GM21447 (cell line): ENCODE results near the gene SH3PXD2A.

Experiments
- ATAC-seq: cut with Tn5 transposase; IDR thresholded peaks from one replicate; pipeline ENCODE4 v1.9.1; 2021; ENCODE audit not compliant: unreplicated experiment

SH3PXD2A gene

DNA sequence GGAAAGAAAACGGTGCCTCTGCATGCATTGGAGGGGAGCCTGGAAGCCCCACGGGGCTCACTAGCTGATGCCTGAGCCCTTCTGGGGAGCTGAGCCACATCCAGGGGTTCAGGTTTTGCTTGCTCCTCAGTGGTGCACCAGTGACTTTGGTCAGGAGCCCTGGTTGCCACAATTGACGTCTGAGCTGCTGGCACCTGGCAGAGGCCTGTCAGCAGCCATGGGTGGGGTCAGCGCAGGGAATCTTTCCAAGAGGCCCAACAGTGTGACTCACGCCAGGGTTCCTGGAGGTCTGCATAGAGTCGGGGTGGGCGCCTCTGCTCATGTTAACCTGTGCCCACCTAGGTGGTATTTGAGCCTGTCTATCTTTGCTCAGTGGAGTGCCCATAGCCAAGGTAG, 223.1 kb downstream of the SH3PXD2A start:
- no peak for ATAC-seq

DNA sequence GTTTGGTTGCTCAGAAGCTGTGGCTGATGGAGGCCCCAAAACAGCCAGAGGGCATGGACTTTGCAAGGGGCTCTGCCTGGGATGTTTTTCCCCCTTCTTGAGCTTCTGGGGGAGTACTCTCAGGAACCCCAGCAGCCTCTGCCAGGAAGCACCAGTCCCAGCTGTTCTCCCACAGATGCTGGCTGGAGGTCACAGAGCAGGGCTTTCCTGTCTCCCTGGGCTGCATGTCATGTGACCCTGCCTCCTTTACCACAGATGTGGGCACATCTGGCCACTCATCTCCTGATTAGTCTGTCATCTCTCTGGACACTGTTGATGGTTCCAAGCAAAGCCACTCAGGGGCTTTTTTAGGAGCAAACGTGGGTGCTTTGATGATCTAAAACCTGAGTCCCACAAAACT, 225.2 kb downstream of the SH3PXD2A start:
- no peak for ATAC-seq

DNA sequence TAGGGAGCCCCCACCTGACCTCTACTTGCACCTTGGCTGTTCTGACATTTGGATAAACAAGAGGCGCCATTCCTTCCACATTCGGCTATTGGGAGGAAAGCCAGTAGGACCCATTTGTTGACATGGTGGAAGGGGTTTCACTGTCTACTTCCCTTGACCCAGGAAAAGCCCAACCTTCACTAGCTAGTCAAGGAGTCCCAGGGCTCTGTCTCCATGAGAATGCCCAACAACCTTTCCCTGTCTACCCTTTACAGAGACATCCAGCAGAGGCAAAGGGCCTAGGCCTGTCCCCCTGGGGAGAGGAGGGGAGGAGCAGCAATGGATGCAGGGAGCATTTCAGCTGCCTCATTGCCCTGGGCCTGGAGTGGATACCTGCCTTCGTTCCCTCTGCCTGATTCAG, 225.8 kb downstream of the SH3PXD2A start:
- ATAC-seq = no peak

DNA sequence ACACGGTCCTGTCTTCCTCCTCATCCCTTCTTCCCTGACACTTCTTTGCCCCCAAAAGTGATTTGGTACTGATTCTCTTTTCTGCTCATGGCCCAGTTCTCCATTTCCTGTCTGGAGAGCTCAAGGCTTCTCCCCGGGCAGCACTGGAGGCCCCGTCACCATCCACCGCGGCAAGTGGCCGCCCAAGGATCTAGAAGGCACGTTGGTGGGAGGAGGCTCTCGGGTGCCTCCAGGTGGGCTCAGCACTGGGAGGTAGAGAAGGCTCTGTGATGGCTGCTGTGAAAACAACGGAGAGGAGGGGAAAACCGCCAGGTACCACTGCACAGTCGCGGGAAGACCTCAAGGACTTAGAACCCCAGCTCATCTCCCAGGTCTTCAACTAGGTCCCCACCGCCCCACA, 227.5 kb downstream of the SH3PXD2A start:
- no peak for ATAC-seq

DNA sequence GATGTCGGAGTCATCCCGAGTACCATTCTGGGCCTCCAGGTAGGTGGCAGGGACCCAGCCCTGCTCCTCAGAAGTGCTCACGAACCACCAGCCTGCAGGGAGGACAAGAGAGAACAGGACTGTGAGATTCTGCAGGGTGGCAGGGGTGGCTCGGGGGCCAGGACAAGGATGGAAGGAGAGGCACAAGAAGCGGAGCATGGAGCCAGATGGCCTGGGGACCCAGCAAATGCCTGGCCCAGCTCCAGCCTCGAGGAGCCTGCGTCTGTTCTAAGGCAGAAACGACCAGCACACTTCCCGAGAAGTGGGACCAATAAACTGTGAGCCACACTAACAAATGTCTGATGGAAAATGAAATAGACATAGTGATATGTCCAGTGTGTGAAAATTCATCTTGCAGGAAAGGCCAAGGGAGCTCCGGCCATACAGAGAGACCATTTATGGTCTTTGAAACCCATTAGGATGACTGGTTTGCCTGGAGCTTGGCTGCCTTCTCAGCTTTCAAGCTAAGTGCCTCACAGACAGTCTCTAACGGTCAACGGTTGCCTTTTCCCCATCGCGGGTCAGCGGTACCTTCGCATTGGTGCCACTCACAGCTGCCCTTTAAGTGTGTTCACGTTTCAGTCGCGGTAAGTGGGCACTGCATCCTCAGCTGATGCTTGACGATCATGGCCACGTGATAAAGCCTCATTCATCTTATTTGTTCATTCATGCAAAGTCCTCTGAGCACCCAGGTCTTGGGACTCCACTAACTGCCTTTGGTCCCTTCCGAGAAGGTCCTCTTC, 228.1 kb downstream of the SH3PXD2A start:
- ATAC-seq = no peak

DNA sequence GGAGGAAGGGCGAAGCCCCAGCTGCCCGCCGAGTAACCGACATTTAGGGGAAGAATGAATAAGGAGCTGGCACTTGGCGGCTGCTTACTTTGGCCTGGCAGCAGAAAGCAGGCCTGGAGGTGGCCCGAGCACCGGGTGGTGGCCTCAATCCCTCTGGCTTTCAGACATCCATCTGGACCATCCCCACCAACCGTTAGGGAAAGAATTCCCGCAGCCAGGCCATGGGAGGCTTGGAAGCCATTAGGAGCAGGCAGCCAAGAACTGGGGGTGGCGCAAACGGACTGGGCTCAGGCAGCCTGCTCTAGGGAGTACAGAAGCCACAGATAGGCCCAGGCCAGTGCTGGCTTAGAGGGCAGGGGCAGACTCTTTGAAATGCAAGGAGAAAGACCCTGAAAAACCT, 229.2 kb downstream of the SH3PXD2A start:
- no peak for ATAC-seq

DNA sequence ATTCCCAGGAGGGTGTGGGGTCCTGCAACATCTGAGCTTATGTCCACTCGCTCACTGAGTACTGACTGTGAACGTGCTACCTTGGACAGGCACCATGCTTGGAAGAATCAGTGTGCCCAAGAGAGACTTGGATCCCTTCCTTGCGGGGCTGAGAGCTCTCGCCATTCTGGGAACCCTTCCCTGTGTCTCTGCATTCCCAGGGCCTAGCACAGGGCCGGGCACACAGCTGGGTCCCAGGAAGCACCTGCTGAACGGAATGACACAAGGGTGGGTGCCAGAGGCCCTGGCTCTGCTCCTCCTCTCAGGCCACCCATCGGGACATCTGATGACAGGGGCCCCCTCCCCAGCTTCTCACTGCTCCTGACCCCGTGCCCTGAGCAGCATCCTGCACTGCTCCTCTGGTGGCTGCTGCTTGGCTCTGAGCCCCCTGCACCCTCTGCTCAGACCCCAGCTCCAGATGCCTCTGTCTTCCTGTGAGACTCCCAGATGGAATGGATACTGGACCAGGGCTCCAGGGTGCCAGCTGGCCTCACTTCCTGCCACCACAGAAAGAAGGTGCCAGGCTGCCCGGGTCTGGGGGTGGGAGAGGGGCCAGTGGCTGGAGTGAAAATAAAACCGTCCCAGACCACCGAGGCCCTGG, 232.3 kb downstream of the SH3PXD2A start:
- ATAC-seq = no peak

DNA sequence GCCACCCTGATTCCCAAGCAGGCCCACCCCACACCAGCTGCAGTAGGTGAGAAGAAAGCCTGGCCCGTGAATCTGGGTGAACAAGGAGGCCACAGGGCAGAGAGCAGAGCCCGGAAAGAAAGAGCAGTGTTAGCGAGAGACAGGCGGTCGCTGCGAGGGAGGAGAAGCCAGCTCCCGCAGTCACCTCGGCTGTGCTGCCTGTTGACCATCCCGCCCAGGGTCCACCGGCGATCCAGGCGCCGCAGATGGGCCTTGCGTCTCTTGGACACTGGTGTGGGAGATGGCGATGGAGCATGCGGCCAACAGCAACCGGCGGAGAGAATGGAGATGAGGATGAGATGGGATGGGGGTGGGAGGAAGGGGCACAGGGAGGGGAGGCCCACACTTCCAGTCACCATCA, 233.1 kb downstream of the SH3PXD2A start:
- no peak for ATAC-seq

DNA sequence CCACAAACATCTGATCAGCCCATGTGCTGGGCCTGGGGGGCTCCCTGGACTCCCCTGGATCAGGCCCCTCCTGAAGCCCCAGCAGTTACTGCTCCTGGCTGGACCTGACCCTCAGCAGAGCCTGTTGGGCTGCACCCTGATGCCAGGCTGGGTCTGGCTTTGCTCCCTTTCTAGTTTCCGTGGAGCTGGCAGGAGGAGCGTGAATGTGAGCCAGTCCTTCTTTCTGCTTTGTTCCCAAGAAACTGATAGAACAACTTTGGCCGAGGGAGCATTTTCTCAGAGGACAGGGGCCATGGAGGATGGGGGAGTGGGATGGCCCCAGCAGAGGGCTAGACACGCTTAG, 233.6 kb downstream of the SH3PXD2A start:
- no peak for ATAC-seq

DNA sequence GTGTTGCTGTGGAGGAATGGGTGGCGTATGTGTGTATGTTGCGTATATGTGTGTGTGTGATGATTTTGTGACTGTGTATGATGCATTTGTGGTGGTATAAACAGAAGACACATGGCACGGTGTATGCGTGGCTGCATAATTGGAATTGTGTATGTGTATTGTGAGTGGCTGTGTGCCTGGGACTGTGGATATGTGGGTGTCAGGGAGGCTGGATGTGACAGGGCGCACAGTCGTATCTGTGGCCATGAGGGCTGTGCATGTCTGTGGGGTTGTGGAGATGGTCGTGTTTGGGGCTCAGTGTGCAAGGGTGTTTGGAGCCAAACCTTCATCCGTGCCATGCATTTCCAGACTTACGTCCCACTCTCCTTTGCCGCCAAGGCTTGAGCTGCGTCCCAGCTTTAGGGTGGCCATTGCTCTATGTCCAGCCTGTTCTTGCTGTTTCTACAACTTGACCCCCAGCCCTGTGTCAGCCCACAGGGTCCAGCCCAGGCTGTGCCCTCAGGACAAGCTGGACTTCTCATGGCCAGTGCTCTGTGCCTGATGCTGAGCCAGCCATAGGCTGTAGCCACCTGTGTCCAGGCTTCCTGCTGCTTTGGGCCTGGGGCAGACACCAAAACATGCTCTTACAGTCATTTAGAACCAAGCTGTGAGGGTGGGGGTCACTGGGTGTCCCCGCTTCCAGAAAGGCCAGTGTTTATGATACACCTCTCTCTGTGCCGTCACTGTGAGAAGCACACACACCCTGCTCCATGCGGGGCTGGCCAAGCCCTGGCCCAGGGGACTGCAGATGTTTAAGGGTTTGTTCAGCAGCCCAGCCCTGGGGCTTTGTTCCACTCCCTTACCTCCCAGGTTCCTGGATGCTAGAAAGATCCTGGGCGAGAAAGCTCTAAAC, 234.2 kb downstream of the SH3PXD2A start:
- ATAC-seq = no peak

DNA sequence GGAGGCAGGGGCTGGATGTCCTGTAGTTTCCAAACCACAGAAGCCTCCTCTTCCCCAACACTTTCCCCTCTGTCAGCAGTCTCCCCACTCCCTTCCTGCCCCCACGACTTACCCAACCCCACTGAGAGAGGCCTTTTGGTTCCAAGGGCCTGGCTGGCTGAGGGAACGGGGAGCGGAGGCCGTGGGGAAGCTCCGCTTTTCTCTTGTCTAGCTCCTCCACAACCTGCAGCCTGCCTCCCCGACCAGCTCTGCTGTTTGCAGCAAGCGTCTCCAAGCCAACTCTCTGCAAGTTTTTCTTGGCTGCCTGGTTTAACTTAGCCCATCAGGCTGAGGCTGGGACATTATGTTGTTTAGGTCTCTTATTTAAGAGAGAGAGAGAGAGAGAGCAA, 235.0 kb downstream of the SH3PXD2A start:
- no peak for ATAC-seq

DNA sequence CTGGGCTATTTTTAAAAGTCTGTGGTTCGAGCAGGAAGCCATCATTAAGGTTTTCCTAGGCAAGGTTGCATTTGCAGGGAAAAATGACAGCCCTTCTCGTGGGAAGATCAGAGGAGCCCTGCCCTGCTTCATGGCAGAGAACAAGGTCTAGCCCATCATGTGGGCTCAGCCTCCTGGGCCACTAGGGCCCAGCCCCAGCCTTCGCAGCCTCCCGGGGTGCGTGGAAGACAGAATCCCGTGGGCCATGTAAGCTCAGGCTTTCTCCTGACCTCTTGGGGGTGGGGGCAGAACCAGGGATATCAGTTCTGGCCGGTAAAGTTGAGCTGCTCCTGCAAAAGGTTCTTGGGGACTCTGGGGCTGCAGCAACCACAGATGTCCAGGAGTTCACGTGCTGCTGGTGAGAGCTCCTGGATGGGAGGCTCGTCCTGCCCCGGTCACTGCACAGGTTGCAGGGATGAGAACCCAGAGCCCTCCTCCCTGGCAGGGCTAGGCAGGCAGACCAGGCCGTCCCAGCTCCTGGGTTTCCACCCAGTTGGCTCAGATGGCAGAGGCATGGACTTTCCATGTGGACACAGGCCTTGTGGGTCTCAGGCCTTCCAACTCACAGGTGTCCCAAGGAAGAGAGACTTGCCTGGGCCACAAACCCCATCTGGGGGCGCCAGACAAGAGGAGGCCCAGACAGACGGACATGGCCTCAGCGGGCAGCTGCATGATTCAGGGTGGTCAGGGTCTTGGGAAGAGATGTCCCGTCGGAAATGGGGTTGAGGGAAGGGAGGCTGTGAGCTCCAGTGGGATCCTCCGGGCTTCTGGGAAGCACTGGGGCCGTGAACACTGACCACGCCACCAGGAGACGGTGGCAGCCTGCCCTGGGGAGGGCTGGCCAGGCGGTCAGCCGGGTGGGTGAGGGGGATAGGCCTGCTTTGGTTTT, 235.7 kb downstream of the SH3PXD2A start:
- ATAC-seq = no peak

DNA sequence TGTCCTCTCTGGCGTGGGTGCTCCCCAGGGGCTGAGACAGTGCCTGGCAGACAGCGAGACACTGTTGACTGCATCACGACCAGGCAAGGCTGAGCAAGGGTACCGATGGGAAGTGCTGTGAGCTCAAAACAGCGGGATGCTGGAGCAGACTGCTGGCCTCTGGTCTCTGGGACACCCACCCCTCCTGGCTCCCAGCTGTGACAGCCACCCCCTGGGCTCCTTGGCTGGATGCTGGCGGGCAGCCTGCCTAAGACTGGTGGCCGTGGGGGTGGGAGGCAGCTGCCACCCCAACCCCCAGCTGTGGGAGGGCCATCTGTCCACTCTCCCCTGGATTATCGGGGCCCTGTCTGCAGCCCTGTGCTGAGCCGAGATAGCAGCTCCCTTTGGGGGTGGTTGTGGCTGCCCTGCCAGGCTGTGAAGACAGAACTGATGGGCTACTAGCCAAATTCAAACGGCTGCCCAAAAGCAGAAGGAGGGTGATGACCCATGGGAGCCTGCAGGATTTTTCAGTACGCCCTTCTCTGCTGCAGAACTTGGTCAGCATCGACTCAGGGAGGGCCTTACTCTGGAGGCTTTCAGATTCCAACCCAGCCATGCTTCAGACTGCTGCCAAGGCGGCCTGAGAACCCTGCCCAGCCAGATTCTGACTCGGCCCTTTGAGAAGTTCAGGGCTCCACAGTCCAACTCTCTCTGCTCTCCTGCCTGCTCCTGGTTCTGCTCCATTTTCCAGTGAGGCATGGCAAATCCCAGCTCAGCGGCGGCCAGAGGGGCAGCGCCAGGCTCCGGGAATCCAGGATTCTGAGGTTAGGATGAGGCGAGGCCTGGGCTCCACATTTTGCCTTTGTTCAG, 236.6 kb downstream of the SH3PXD2A start:
- ATAC-seq = no peak

DNA sequence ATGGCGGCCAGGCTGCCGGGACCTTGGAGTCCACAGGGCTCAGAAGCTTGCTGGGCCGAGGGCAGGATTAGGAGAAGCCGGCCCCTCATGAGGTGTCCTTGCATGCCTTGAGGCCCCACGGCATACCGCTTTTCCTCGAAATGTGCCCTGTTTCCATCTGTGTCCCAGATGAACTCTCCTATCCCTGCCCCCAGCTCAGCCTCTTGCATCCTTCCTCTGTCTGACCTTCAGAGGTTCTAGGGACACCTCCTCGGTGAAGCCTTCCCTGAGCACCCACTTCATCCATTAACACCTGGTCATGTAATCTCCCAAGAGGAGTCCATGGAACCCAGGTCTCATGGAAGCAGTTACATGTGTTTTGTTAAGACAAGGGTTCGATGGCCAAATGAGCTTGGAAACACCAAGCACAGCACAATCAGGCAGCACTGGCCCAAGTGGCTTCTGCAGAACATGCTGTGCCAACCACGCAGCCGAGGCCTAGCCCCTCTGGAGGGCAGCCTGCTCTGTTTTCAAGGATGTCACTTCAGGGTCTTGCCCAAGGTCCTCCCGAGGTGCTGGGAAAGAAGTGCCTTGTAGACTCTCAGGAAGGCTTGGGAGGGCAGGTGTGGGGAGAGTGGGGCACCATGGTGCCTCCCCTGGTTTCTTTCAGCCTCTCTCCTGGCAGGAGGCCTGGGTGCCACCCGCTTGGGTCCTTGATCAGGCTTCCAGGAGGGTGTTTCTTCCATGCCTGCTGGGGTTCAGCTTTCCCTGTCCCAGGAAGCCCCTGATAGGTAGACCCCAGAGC, 237.6 kb downstream of the SH3PXD2A start:
- no peak for ATAC-seq

DNA sequence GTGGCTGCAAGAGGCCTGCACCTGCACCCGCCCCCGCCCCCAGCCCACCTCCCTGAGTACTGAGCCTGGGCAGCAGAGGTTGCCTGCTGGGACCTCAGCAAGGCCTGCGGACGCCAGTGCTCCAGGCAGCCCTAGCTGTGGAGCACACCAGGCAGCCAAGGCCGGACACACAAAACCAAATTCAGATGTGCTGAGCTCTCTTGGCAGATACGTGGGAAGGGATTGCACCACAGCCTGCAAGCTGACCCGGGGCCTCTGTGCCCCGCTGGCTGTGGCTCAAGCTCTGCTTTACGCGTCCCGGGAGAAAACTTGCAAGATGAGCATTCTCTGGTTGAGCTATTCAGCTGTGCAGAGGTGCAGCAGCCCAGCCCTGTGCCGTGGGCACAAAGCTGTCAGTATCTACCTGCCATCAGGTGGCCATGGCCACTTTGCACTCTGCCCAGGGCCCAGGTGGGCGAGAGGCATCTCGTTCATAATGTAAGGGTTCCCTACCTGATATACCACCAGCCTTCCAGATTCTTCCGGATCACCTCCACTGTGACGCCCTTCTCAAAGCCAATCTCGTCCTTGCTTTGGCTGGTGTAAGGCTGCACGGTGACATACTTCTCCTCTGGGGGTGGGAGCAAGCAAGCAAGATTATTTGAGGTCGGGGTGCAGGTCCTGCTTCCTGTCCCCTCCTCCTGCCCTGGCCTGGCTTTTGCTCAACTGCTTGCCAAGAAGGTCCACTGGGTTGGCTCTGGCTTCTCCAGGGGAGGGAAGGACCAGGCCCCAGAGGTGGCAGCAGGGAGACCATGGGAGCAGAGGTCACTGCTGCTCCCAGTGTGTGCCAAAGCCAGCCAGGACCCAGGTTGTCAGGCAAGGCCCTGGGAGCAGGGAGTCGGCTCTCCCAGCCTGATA, 238.4 kb downstream of the SH3PXD2A start:
- ATAC-seq = no peak

DNA sequence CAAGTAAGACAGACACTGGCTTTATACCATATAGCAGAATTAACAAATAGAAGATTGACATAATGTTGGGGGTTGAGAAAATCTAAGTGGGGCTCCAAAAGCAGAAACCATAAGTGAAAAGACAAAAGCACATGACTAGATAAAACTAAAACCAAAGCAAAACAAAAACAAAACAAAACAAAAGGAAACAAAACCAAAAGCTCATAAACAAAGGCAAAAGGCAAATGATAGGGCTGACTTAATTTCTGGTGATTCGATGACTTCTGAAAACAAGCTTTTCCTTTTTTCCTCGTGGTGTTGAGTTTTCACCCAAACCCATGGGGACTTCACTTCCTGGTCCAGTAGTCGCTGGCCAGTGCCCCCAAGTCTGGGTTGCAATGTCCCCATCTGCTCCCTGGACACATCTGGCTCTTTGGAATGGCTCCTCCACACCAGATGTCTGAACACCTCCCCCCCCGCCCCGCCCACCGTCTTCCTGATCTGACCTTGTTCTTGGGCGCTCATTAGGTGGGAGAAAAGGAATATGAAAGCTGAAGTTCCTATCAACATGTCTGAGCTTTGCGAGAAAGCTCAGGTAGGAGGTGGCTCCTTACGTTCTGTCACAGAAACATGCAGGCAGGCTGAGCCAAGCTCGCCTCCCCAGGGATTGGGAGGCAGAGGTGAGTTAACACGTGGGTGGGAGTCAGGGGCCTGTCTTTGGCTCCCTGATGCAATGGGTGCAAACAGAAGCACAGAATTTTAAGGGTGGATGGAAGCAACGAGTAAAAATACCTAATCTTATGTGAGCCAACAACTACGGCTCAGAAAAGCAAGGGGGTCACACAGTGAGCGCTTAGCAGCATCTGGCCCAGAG, 240.8 kb downstream of the SH3PXD2A start:
- ATAC-seq = no peak

DNA sequence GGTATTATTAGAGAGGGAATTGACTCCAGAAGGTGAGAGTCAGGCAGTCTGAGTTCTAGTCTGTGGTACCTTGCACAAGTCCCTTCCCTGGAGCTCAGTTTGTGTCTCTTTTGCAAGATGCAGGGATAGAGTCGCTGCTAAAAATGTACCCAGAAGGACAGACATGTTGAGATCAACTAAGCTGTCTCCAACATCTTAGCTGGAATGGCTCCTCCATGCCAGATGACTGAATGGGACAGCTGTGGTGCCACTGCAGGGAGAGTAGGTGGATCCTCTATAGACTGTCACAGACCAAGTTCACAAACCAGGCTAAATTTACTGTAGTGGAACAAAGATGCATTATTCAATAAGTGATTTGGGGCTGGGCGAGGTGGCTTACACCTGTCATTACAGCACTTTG, 241.8 kb downstream of the SH3PXD2A start:
- ATAC-seq = no peak
